CD4-positive, alpha-beta T cell (primary cell): ENCODE measurements around the gene IPCEF1. TPM values are rescaled to one million over a fixed set of nuclear protein-coding genes. Genes with fewer than 3 reads are reported as not detected.

ENCODE experiments used
- ATAC-seq: fragments of 200-7000 bp; cut with Tn5 transposase; one replicate; pipeline ENCODE4 v1.10.0; 2022; ENCODE audit warnings: mild to moderate bottlenecking; ENCODE audit not compliant: poor library complexity
- CTCF ChIA-PET: fragments of 350-600 bp; sonication (Branson Sonifier 250); formaldehyde crosslinking; loops from one replicate; lab custom pipeline; 2021; ENCODE audit warnings: antibody characterized with exemption, inconsistent platforms; lab: Charles Lee
- POLR2A ChIA-PET: fragments of 350-600 bp; sonication (Branson Sonifier 250); formaldehyde crosslinking; loops from one replicate; lab custom pipeline; 2021; ENCODE audit warnings: antibody characterized with exemption, inconsistent platforms; lab: Charles Lee
- DNase-seq, 14 experiments: peaks; one replicate each; pipeline ENCODE4 v3.0.0-alpha.2; 2013 to 2020; ENCODE audit warnings: mixed read lengths in 2 of 14
- H3K27ac ChIP-seq, 2 donors: one replicate each; pipeline versions ENCODE4 v1.5.1 to v1.7.0; 2013; ENCODE audit warnings: low read length in 2 of 2, low read depth in 1 of 2, mild to moderate bottlenecking in 1 of 2
- H3K27me3 ChIP-seq, 2 experiments: 1 replicate in 1 of 2; 2 replicates in 1 of 2; pipeline versions ENCODE4 v1.6.1 to v1.7.0; 2013; ENCODE audit warnings: low read length in 2 of 2, control low read depth in 1 of 2, mild to moderate bottlenecking in 1 of 2, moderate library complexity in 1 of 2; ENCODE audit not compliant: insufficient read depth in 2 of 2, control insufficient read depth in 1 of 2
- H3K36me3 ChIP-seq: one replicate; pipeline ENCODE4 v1.6.1; 2013; ENCODE audit warnings: low read length, control low read depth; ENCODE audit not compliant: insufficient read depth
- H3K4me1 ChIP-seq: one replicate; pipeline ENCODE4 v1.6.1; 2013; ENCODE audit warnings: low read length, control low read depth; ENCODE audit not compliant: insufficient read depth
- H3K4me3 ChIP-seq: one replicate; pipeline ENCODE4 v1.5.1; 2013; ENCODE audit warnings: mild to moderate bottlenecking, low read length, moderate library complexity
- H3K9me3 ChIP-seq, 2 experiments: 1 replicate in 1 of 2; 2 replicates in 1 of 2; pipeline versions ENCODE4 v1.6.1 to v1.7.0; 2013; ENCODE audit warnings: low read length in 2 of 2, mild to moderate bottlenecking in 2 of 2, control low read depth in 1 of 2, moderate library complexity in 1 of 2; ENCODE audit not compliant: control insufficient read depth in 1 of 2, insufficient read depth in 1 of 2
- H3K27ac Mint-ChIP-seq: one replicate; pipeline ENCODE4 v1.8.0; 2020; ENCODE audit warnings: mixed read lengths
- H3K27me3 Mint-ChIP-seq: one replicate; pipeline ENCODE4 v1.8.0; 2021; ENCODE audit warnings: mixed read lengths
- H3K36me3 Mint-ChIP-seq: one replicate; pipeline ENCODE4 v1.8.0; 2021; ENCODE audit warnings: low read depth, mixed read lengths
- H3K4me1 Mint-ChIP-seq: one replicate; pipeline ENCODE4 v1.8.0; 2021; ENCODE audit warnings: low read depth, mixed read lengths
- H3K4me3 Mint-ChIP-seq: one replicate; pipeline ENCODE4 v1.8.0; 2020; ENCODE audit warnings: mild to moderate bottlenecking, mixed read lengths
- H3K9me3 Mint-ChIP-seq: one replicate; pipeline ENCODE4 v1.8.0; 2020; ENCODE audit warnings: mixed read lengths
- CTCF ChIP-seq: fragments of 200-600 bp; IDR thresholded peaks from one replicate; pipeline ENCODE4 v1.8.0; 2022; ENCODE audit warnings: antibody characterized with exemption, mild to moderate bottlenecking
- intact Hi-C, 2 experiments: fragments of 100-400 bp; cut with DNase I in 1 of 2; cut with micrococcal nuclease in 1 of 2; formaldehyde crosslinking; loops; one replicate each; pipeline versions ENCODE4 v1.15.1 to v1.9.0; 2023 to 2025; cut with DNase I, micrococcal nuclease
- total RNA-seq, 174 experiments: library from RNA in 2 of 174; stranded (reverse) in 2 of 174; gene quantifications; one replicate each; pipeline ENCODE4 v1.2.3 and lab custom pipeline; 2021 to 2026

The IPCEF1 gene
- total RNA-seq, 2 experiments from 2014 or later = 92.4 to 96.8 TPM

- ChIA-PET POLR2A (interaction anchor here (0.8 kb wide), 1 partner anchor 10 kb away, joined by 3 read pairs; no protein-coding TSS in a partner anchor), CTCF (no interaction called here)
- Mint-ChIP-seq H3K27ac (no peak overlapping the region), H3K4me3 (no peak overlapping the region), H3K36me3 (no peaks in the 10 kb centered on the region), H3K27me3 (no peaks in the 10 kb centered on the region), H3K4me1 (peaks cover 2% of the 10 kb centered on the region), H3K9me3 (no peaks in the 10 kb centered on the region)
- TF ChIP-seq CTCF = no peak
- intact Hi-C loops = no loop called here
- Histone ChIP-seq H3K36me3 (no peaks in the 10 kb centered on the region), H3K4me1 (no peaks in the 10 kb centered on the region), H3K27ac (no peak overlapping the region), H3K9me3 (no peaks in the 10 kb centered on the region), H3K27me3 (no peaks in the 10 kb centered on the region), H3K4me3 (no peak overlapping the region)
- ATAC-seq (no peak), DNase-seq (no peak)
Measured at GRCh38 chr6:154134471-154135147, 222.0 kb downstream of the IPCEF1 start.

GRCh38 chr6:154127657-154128056 lies 228.9 kb downstream of the IPCEF1 start:
- Histone ChIP-seq H3K27ac (no peak overlapping the region), H3K4me1 (no peaks in the 10 kb centered on the region), H3K27me3 (no peaks in the 10 kb centered on the region), H3K36me3 (no peaks in the 10 kb centered on the region), H3K4me3 (no peak overlapping the region), H3K9me3 (no peaks in the 10 kb centered on the region)
- H3K4me3 Mint-ChIP-seq = no peak overlapping the region
- no peak for TF ChIP-seq CTCF
- DNase-seq (no peak), ATAC-seq (no peak)
- H3K27me3 Mint-ChIP-seq = no peaks in the 10 kb centered on the region
- intact Hi-C loops = no loop called here
- H3K36me3 Mint-ChIP-seq = no peaks in the 10 kb centered on the region
- CTCF ChIA-PET = no interaction called here
- no peaks in the 10 kb centered on the region for H3K4me1 Mint-ChIP-seq
- POLR2A ChIA-PET = no interaction called here
- H3K27ac Mint-ChIP-seq = no peak overlapping the region
- H3K9me3 Mint-ChIP-seq = peaks cover 2% of the 10 kb centered on the region

GRCh38 chr6:154125421-154125820 lies 231.2 kb downstream of the IPCEF1 start:
- CTCF ChIA-PET = no interaction called here
- intact Hi-C loops = no loop called here
- Histone ChIP-seq H3K4me1 (no peaks in the 10 kb centered on the region), H3K9me3 (no peaks in the 10 kb centered on the region), H3K27ac (no peak overlapping the region), H3K36me3 (no peaks in the 10 kb centered on the region), H3K4me3 (no peak overlapping the region), H3K27me3 (no peaks in the 10 kb centered on the region)
- Mint-ChIP-seq H3K9me3 (peaks cover 4% of the 10 kb centered on the region), H3K27me3 (no peaks in the 10 kb centered on the region), H3K4me1 (no peaks in the 10 kb centered on the region), H3K36me3 (no peaks in the 10 kb centered on the region), H3K27ac (no peak overlapping the region), H3K4me3 (no peak overlapping the region)
- ATAC-seq = no peak
- no peak for TF ChIP-seq CTCF
- POLR2A ChIA-PET = no interaction called here
- DNase-seq = no peak
